NOMO-1 (cell line): Measurements from ENCODE around the gene ANAPC13.

ENCODE experiments used
- DNase-seq, 2 experiments: peaks; one replicate each; lab custom pipeline; 2025; ENCODE audit not compliant: unreplicated experiment in 2 of 2; lab: John Stamatoyannopoulos, UW

Gene ANAPC13

DNA sequence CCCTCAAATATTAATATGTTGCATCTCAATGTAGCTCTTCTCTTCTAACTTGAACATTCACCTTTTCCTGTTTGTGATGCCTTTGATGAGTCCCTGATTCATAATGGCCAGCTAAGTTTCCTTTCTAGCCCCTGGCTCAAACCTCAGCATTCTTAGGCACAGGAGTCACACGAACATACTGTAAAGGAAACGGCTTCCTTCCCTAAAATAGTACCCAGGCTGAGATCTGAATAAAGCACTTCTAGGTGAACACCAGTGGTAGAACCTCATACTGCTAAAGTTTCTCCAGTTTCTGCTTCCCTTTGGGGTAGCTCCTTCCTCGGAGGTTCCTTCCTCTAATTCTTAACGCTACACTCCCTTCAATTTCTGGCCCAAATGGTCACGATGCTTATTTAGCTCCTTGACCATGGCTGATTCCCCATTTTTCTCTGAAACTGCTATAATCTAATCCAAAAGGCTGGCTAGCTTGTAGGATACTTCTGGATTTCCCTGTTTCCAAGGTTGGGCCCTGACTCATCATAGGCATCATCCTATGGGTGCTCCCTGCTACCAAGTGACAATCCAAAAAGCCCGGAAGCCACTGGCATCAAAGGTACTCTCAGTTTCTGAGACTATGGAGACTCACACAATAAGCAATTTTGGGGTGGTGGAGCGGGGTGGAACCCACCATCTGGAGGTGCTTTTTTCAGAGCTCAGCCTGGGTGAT is 2.4 kb downstream of the ANAPC13 start:
- DNase-seq = peak in 1 of 2 experiments; percentile 15

DNA sequence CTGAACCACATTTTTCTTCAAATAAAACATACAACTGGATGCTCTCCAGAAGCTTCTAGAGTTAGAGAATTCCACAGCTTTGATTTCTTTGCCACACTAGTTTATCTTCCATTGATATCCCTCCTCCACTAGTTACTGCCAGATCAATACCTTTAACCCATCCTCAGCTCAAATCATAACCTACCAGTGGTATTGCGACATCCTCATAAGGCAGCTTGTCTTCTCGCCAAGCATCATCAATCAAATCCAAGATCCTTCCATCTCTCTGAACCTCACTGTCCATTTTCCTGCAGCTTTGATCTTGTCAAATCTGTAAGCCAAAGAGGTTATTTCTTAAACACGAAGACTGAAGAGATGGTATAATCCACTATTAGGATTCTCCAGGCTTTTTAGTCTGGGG is 3.2 kb downstream of the ANAPC13 start:
- DNase-seq = no peak

DNA sequence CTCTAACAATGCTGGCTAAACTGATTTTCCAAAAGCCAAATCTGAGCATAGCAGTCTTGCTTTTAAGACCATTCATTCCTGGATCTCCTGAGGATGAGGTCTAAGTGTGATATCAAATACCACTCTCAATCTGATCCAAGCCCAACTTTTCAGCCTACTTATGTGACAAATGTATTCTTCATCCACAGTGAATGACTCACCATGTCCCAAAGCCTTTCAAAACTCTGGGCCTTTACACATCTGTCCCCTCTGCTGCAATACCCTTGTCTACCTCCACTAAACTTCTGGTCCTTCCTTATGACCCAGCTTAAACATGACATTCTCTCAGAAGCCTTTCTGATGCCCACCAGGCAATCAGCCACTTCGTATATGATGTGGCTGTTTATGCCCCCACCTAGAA is 4.6 kb downstream of the ANAPC13 start:
- DNase-seq = no peak

DNA sequence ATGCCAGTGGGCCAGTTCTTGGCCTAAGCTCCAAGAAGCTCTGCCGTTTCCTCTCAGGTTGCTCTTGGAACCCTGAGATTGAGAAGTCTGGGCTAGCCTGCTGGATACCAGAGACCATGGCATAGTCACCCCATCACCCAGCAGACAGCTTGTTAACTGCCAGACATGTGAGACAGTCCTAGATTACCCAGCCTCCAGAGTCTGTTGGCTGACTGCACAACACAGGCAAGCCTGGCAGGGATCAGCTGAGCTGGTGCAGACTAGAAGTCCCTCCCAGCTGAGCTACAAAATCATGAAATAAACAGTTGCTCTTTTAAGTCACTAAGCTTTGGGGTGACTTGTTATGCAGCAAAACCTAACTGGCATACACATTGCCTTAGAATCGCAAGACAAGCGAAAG is 5.2 kb downstream of the ANAPC13 start:
- DNase-seq = no peak

DNA sequence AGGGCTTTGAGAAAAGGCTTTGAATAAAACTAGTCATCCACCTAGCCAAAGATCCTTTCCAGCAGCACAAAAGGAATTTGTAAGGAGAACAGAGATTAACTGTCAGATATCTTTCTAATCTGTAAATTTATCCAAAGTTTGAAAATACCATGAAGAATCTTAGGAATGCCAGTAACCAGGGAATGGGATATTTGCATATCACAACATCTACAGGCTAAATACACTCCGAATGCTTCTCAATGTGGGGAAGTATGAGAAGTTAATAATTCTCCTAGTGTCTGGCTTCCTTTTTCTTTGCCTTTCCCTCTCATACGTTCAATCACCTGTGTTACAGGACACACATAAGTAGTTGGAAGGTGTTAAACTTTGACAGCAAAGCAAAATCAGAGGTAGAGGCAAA is 7.8 kb downstream of the ANAPC13 start:
- DNase-seq = no peak

DNA sequence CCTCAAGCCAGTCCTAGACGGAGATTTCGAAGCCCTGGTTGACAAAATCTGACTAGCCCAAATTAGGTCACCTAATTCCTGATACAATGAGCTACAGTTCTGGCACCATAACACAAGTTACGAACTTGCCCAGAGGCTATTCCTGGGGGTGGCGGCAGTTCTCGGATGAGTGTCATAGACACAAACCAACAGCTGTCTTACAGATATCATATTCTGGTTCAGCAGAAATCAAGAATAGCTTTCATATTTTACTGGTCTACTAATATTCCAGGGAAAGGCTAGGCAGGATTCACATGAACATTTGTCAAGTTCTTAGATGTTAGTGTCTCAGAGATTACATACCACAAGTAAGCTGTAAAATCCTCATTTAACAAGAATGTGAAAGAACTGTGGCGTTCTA is 8.8 kb downstream of the ANAPC13 start:
- no peak for DNase-seq

DNA sequence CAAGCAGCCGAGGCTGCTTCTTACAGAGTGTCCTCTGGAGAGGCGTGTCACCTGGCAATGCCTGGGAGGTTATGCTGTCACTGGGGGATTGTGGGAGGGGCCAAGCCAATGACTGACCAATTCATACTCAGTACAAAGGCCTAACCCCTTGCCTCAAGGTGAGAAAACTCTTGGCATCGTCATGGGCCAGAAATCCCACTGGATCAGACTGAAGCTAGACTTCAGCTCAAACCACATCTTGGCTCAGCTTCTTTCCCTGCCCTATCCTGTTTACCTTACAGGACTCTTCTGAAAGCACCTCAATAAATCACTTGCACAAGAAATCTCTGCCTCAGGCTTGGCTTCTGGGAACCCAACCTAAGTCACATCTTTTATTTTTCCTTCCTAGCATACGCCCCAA is 9.5 kb downstream of the ANAPC13 start:
- DNase-seq = no peak

DNA sequence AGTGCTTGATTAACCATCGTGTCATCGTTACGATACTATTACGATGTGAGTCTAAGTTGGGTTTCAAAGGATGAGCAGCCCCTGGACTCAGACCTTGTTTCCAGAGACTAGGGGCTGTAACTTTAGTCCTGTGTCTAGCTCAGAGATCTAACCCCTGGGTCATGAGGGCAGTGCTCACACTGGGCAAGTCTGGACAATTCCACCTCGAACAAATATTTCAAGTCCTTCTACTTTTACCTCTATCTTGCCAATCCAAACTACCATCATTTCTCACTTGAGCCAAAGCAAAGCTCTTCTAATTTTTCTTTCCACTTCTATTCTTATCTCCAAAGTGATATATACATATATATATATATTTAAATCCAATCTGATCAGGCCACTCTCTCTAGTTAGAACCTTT is 10.8 kb downstream of the ANAPC13 start:
- DNase-seq = no peak

DNA sequence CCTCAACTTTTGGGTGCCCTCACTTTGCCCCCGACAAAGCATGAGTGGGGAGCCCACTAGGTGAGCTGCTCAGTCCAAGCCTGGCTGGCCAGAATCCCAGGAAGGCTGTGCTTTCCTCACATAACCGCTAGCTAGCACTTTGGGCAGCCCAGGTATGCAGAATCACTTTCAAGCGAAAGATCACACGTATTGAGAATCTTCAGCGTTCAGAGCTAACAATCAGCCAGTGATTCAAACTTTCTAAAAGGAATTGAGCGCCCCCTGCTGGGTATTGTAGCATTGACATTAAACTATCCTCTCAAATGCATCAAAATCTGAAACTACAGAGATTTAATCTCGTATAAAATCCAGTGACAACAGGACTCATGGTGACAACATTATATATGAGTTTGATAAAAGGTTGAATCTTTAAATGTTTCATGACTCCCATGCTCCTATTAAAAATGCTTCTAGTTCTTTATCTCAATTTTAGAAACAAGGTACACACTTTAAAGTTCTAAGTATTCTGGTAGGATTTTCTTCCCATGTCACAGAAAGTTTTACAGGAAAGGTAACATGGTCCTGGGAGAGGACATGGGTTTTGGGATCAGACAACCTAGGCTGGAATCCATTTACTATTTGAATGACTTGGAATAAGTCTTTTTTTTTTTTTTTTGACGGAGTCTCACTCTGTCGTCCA is 11.8 kb downstream of the ANAPC13 start:
- peak; percentile 15 to 74 for DNase-seq

DNA sequence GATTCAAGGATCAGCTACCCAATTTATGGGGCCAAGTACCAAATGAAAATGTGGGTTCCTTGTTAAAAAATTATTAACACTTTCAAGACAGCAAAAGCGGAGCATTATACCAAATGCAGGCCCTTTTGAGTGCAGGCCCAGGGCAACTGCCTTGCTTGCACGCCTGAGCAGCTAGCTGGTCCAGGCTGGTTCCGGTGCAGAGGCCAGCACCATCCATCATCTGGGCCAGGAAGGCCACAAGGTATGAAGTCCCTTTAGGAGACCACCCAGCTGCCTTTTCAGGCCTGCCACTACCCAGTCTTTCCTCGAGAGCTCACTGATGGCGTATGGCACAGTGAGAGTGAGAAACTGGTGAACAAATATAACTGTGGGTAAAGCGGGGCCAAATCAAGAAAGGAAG is 13.0 kb downstream of the ANAPC13 start:
- DNase-seq = no peak

DNA sequence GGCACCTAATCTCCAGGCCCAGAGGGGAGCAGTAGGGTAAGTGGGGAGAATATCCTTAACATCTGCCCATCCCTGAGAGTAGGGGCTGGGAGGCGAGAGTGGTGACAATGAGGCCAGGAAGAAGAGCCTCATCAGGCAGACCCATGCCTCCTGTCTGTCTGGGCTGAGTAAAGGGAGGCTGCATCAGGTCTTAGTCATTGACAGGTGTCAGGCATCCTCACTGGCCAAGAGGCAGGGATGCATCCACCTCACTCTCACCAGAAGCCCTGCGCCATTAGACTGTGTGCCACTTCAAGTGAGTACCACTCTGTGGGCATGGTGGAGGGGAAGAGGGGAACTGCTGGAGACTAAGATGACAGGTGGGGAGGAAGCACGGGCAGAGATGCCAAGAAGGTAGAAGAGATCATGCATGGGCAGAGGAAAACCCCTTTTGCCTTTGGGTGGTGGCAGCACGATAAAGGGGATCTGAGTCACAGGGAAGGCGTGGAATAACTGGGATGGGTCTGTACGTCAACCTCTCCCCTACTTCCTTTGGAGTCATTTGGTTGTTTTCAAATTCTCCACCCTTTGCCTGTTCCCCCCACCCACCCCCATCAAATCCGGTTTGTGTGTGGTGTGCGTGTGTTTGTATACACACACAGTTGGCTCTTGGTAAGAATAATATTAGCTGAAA is 14.1 kb downstream of the ANAPC13 start:
- DNase-seq = no peak

DNA sequence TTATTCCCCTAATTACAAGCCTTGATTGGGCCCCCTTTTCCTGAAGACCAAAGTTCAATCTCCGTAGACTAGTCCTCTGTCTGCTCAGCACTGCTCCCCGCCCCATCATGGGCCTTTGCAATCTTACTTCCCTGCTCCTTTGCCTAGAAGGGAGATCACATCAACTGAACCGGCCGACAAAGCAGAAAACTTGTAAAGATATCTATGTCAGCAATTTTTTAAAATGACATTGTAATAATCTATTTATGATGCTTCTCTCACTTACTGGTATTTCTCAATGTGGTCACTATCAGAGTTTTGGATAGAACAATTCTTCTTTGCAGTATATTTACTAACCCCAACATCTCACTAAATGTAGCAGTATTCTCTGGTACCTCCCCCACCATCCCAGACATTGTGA is 17.3 kb downstream of the ANAPC13 start:
- no peak for DNase-seq

DNA sequence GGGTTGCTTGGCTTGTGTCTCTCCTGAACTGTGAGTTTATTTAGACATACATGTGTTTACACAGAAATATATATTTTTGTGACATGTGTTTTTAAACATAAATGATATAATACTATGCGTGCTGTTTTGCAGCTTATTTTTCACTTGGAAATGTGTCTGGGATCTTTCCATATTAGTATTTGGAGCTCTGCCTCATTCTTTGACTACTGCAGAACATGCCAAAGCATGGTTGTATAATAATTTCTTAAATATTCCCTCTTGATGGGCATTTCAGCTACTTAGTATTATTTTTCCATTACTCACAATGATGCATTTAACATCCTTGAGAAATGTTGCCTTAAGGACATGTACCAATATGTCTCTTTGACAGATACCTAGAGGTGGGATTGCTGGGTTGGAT is 19.5 kb downstream of the ANAPC13 start:
- no peak for DNase-seq

DNA sequence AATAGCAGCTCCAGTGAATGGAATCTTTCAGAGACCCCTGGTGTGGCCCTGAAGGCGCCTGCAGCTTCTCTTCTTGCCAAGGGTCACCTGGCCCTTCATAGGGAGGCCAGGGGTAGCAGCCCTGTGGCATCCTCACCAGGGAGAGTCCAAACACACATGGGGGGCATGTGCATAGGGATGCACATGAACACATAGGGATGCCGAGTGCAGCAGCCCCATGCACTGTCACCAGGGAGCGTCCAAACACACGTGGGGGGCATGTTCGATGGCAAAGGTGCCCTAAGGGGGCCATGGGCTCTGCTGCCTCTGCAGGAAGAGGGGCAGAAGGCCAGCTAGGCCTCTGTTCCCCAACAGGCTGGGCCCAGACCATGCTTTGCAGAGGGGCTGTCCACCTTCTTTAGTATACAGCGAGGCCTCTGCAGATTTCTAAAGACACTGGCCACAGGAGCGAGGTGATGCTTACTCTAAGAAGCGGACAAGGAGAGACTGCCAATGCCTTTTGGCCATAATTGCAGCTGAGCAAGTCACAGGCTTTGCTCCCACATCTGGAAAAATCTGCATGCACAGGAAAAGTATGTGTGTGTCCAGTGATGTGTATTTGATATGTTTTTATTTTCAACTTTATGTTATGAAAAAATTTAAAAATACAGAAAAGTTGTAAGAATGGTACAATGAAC is 21.0 kb downstream of the ANAPC13 start:
- DNase-seq = no peak

DNA sequence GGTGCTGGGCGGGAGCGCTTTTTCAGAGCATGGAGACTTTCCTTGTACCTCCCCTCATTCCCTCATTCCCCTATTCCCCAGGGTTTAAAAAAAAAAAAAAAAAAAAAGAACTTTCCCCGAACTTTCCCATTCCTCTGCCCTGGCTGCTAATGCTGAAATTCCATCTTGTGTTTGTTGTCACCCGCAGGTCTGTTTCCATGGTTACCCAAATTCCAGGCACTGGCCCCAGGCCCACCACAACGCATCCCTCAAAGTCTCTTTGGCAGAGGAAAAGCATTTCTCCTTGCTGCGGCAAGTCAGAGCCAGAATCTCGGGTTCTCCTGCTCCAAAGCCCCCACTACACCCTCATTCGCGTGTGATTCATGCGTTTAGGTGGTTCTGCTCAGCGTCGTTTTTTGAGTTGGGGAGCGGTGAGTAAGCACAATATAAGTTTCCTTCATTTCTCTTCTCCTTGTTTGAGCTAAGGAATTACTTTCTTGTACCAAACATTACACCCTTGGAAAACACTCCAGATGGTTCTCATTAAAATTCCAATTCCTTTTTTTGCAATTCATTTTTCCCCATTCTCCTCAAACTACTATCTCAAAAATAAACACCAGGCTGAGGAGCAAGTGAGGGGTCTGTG is 21.6 kb downstream of the ANAPC13 start:
- no peak for DNase-seq

DNA sequence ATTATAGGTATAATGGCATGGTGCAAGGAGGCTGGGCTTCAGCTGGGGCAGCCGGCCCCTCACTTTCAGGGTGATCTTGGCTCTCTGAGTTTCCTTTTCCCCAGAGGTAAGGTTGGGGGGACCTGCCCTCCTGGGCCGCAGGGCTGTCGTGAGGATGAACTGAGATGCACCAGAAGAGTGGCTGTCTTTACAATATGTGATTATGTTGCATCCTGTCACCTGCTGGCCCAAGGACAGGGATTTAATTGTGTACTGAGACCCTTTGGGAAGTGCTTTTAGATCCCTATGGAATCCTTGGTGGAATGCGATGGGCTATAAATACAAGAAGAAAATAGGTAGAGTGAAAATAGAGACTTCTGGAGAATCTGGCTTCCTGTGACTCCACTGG is 22.1 kb downstream of the ANAPC13 start:
- DNase-seq = no peak

DNA sequence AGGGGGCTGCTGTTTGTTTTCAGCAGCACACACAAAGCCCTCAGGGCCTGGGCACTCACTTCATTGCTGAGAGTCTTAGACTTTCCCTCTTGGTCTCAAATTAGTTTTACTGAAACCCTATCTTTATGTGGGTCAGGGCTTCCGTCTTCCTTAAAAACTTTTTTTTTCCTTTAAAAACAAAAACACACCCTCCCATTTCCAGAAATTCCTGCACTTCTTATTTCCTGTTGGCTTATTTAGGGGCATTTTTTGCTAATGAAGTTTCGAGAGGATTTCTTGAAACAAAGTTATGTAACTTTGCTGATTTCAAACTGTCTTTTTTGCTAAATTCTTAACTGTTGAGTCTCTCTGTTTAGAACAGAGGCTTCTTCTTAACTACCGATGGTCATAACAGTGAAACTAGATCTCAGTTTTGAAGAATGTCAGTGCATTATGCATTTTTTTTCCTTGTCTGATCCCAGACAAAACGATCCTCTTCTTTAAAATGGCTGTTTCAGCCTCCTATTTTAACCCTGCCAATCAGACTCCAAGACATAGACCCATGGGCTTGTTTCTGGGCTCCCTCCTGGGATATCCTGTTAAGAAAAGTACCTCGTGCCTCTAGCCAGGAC is 23.3 kb downstream of the ANAPC13 start:
- no peak for DNase-seq

DNA sequence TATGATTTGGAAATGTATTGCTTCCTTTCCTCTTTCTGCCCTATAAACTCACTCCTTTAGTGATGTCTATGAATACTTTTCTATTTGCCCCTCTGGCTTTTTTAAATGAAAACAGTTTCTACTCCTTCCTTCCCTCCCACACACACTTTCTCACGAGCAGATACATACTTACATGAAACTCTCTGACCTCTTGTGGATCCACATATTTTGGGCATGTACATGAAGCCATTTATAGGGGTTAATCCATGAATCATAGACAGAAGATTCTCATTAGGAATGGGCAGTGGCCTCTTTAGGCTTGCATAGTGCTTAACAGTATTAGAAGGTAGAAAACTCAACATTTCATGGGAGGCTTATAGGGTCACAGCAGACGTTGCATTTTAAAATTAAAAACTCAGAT is 24.8 kb downstream of the ANAPC13 start:
- no peak for DNase-seq

DNA sequence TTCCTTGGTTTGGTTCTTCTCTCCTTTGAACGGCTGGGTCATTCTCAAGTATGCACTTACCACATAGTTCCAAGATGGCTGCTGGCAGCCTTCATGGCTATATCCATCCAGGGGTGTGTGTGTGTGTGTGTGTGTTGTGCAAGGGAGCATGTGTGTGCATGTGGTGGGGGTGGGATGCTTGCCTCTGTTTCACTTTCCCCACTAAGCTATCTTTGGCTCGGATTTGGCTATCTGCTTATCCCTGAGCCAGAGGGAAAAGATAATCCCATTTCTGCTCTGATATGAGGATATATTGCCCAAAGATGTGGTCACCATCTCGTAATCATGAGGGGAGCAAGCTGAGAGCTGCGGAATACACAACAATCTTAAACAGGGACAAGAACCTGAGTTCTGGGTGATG is 26.2 kb downstream of the ANAPC13 start:
- no peak for DNase-seq

DNA sequence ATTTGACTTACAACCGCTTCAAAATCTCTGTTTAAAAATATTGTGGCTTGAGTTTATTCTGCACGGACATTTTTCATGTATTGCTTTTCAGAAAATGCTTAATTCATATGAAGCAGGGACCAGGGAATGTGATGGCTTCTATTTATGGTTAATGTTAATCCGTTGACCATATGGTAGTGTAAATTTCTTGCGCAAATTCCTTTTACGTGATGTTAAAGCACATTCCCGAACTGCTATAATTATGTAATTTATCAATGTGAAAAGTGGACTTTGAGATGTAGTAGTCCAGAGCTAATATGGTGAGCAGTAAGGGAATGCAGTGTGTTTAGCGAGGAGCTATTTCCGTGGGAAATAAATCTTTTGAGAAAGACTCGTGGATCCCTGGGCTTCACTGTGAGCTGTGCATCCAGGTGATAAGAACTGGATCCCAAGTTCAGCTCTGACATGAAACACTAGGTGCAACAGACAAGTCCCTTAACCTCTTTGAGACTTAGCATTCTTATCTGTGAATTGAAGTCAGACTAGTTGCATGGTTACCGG is 27.3 kb downstream of the ANAPC13 start:
- no peak for DNase-seq
